Left ventricle myocardium inferior (tissue), 1 donor: Measurements from ENCODE around the gene ARAP1. TPM values are rescaled to one million over a fixed set of nuclear protein-coding genes. Genes with fewer than 3 reads are reported as not detected.

Experiments
- DNase-seq: peaks from one replicate; pipeline ENCODE4 v3.0.0-alpha.2; 2020
- H3K27ac ChIP-seq: fragments of 200-600 bp; replicated peaks from 2 replicates; pipeline ENCODE4 v1.8.0; 2021
- H3K27me3 ChIP-seq: fragments of 200-600 bp; 2 replicates; pipeline ENCODE4 v1.8.0; 2021; ENCODE audit warnings: low read depth
- H3K36me3 ChIP-seq: fragments of 200-600 bp; 2 replicates; pipeline ENCODE4 v1.8.0; 2021
- H3K4me1 ChIP-seq: fragments of 200-600 bp; 2 replicates; pipeline ENCODE4 v1.8.0; 2021
- H3K4me3 ChIP-seq: fragments of 200-600 bp; 2 replicates; pipeline ENCODE4 v1.8.0; 2021; ENCODE audit warnings: mild to moderate bottlenecking, moderate library complexity
- H3K9me3 ChIP-seq: fragments of 200-600 bp; replicated peaks from 2 replicates; pipeline ENCODE4 v1.8.0; 2021
- CTCF ChIP-seq: fragments of 200-600 bp; IDR thresholded peaks from 2 replicates; pipeline ENCODE4 v1.8.0; 2021; ENCODE audit warnings: antibody characterized with exemption, mild to moderate bottlenecking, borderline replicate concordance
- intact Hi-C: fragments of 100-400 bp; cut with micrococcal nuclease; formaldehyde crosslinking; loops from one replicate; pipeline ENCODE4 v1.11.0; 2022
- total RNA-seq: library from RNA; stranded (reverse); fragmentation: NEBNext Ultra II Directional; extraction: Animal tissue kit (Norgen Biotek cat#: 25700); gene quantifications from one replicate; pipeline ENCODE4 v1.2.1, GENCODE V29; 2021
- donor health status: DM: no; HTN: yes; CAD: no; lungs with severe emphysema.

The ARAP1 gene
- total RNA-seq, 1 donor from 2014 or later = 51.9 TPM

- H3K4me3 ChIP-seq = no peak overlapping the region
- peaks cover 4% of the 10 kb centered on the region for H3K36me3 ChIP-seq
- DNase-seq = no peak
- no peaks in the 10 kb centered on the region for H3K27me3 ChIP-seq
- intact Hi-C loops = no loop called here
- no peak overlapping the region for H3K27ac ChIP-seq
- no peak for TF ChIP-seq CTCF
- no peaks in the 10 kb centered on the region for H3K9me3 ChIP-seq
- H3K4me1 ChIP-seq = peaks cover 21% of the 10 kb centered on the region
Observed at GRCh38 chr11:72762641-72763304, 10.6 kb upstream of the ARAP1 start.

- Histone ChIP-seq H3K4me1 (peaks cover 21% of the 10 kb centered on the region), H3K4me3 (no peak overlapping the region), H3K27me3 (no peaks in the 10 kb centered on the region), H3K27ac (peak overlapping the region; percentile 30), H3K9me3 (no peaks in the 10 kb centered on the region), H3K36me3 (peaks cover 14% of the 10 kb centered on the region)
- intact Hi-C loops = no loop called here
- no peak for TF ChIP-seq CTCF
- no peak for DNase-seq
Observed at GRCh38 chr11:72760539-72761405, 8.6 kb upstream of the ARAP1 start.

- Histone ChIP-seq H3K27ac (no peak overlapping the region), H3K4me3 (no peak overlapping the region), H3K36me3 (peaks cover 14% of the 10 kb centered on the region), H3K4me1 (peaks cover 21% of the 10 kb centered on the region), H3K9me3 (no peaks in the 10 kb centered on the region), H3K27me3 (no peaks in the 10 kb centered on the region)
- TF ChIP-seq CTCF = no peak
- no peak for DNase-seq
- intact Hi-C loops = no loop called here
Observed at GRCh38 chr11:72759468-72759985, 7.3 kb upstream of the ARAP1 start.

GRCh38 chr11:72758690-72759389 lies 6.6 kb upstream of the ARAP1 start:
- Histone ChIP-seq H3K27ac (no peak overlapping the region), H3K27me3 (no peaks in the 10 kb centered on the region), H3K9me3 (no peaks in the 10 kb centered on the region), H3K36me3 (peaks cover 14% of the 10 kb centered on the region), H3K4me1 (peaks cover 21% of the 10 kb centered on the region), H3K4me3 (no peak overlapping the region)
- peak; percentile 45 for DNase-seq
- no peak for TF ChIP-seq CTCF
- intact Hi-C loops = no loop called here

GRCh38 chr11:72758304-72758689 lies 6.1 kb upstream of the ARAP1 start:
- H3K36me3 ChIP-seq = peaks cover 14% of the 10 kb centered on the region
- no peak overlapping the region for H3K27ac ChIP-seq
- H3K27me3 ChIP-seq = no peaks in the 10 kb centered on the region
- no peaks in the 10 kb centered on the region for H3K9me3 ChIP-seq
- no peak overlapping the region for H3K4me3 ChIP-seq
- no peak for TF ChIP-seq CTCF
- H3K4me1 ChIP-seq = peaks cover 25% of the 10 kb centered on the region
- DNase-seq = no peak
- intact Hi-C loops = no loop called here
